Measurements from ENCODE around the gene ANAPC16. TPM values are rescaled to one million over a fixed set of nuclear protein-coding genes. Genes with fewer than 3 reads are reported as not detected.

The ANAPC16 gene
- total RNA-seq, 1 experiment from 2014 or later: 280 TPM

Other genes with a start within 250 kb of the ANAPC16 start
- 0.41 and 1.1 TPM in 2 replicates for gene SPOCK2, start 127.5 kb upstream of the ANAPC16 start, total RNA-seq (2014; rRNA removed; shearing (Covaris generic); ENCODE audit: low replicate concordance)
- gene ASCC1, start 264 bp downstream of the ANAPC16 start, total RNA-seq (2014; rRNA removed; shearing (Covaris generic); ENCODE audit: low replicate concordance): 55.1 and 82.7 TPM in 2 replicates
- gene DDIT4, start 57.9 kb downstream of the ANAPC16 start, total RNA-seq (2014; rRNA removed; shearing (Covaris generic); ENCODE audit: low replicate concordance): 408 and 445 TPM in 2 replicates
- 17.5 and 26.9 TPM in 2 replicates for gene DNAJB12, start 138.9 kb downstream of the ANAPC16 start, total RNA-seq (2014; rRNA removed; shearing (Covaris generic); ENCODE audit: low replicate concordance)

Data from Caki2 (cell line).